Thyroid gland (tissue), 4 donors: ENCODE results near the gene SLC5A1. TPM values are rescaled to one million over a fixed set of nuclear protein-coding genes. Genes with fewer than 3 reads are reported as not detected.

Experiments
- DNase-seq, 2 donors: peaks; one replicate each; pipeline ENCODE4 v3.0.0-alpha.2; 2019
- H3K27ac ChIP-seq, 3 donors: fragments of 200-600 bp; sonication (generic); 1 replicate in 2 of 3; 2 replicates in 1 of 3; pipeline ENCODE4 v1.5.1; 2016 to 2019; ENCODE audit warnings: mild to moderate bottlenecking in 1 of 3, moderate library complexity in 1 of 3
- H3K27me3 ChIP-seq: fragments of 200-600 bp; sonication (generic); one replicate; pipeline ENCODE4 v1.5.1; 2019
- H3K36me3 ChIP-seq, 2 donors: fragments of 200-600 bp; sonication (generic); one replicate each; pipeline ENCODE4 v1.5.1; 2016 to 2019
- H3K4me1 ChIP-seq, 2 donors: fragments of 200-600 bp; sonication (generic); one replicate each; pipeline ENCODE4 v1.5.1; 2017 to 2019
- H3K4me3 ChIP-seq, 3 donors: fragments of 200-600 bp; sonication (generic); replicated peaks in 1 of 3; 1 replicate in 2 of 3; 2 replicates in 1 of 3; pipeline ENCODE4 v1.5.1; 2016; ENCODE audit warnings: mild to moderate bottlenecking in 1 of 3
- H3K9me3 ChIP-seq: fragments of 200-600 bp; sonication (generic); one replicate; pipeline ENCODE4 v1.5.1; 2017
- CTCF ChIP-seq, 6 experiments: fragments of 200-600 bp in 3 of 6; fragments of 450-650 bp in 3 of 6; sonication (generic) in 3 of 6; IDR thresholded peaks; one replicate each; pipeline ENCODE4 v1.5.1; 2016 to 2019; ENCODE audit warnings: antibody characterized with exemption in 6 of 6, mild to moderate bottlenecking in 2 of 6, inconsistent platforms in 1 of 6, moderate library complexity in 1 of 6
- POLR2A ChIP-seq, 2 donors: fragments of 450-650 bp; IDR thresholded peaks; one replicate each; pipeline ENCODE4 v1.6.1; 2017; ENCODE audit warnings: antibody characterized with exemption in 2 of 2, mild to moderate bottlenecking in 2 of 2, moderate library complexity in 1 of 2
- WGBS, 2 donors: methylation state at CpG; one replicate each; pipeline ENCODE4 v1.1.5; 2017; 5-methylcytosine and 5-hydroxymethylcytosine counted together
- intact Hi-C: fragments of 100-400 bp; cut with DNase I; formaldehyde crosslinking; loops from one replicate; pipeline ENCODE4 v1.15.1; 2023
- total RNA-seq, 4 donors: library from RNA; depleted of rRNA; stranded (reverse); fragments of >200 nt; gene quantifications; one replicate each; pipeline ENCODE4 v1.2.3, GENCODE V29; 2016

Gene SLC5A1
- not detected for total RNA-seq

- no peak within 1 kb of the TSS for H3K4me3 ChIP-seq
- no peaks in the 10 kb centered on the region for H3K27me3 ChIP-seq
- H3K9me3 ChIP-seq: no peaks in the 10 kb centered on the region
- intact Hi-C loops: no loop called here
- H3K27ac ChIP-seq: no peak within 1 kb of the TSS
- no peaks in the 10 kb centered on the region for H3K4me1 ChIP-seq
- peak; percentile 29 to 41 for DNase-seq
- TF ChIP-seq POLR2A (IDR thresholded peaks at IDR 0.05): no peak
- no peak for TF ChIP-seq CTCF (IDR thresholded peaks at IDR 0.05)
- 18 to 33% methylated on average over 17 to 21 of the region's 21 CpGs for WGBS, 2 donors
- H3K36me3 ChIP-seq: no peaks in the 10 kb centered on the region
These were observed at the start of gene SLC5A1 for GRCh38 chr22:32042924-32043323. SLC5A1 (plus strand) TSS chr22:32043261; CDS start chr22:32043282, 21 bp downstream.

GRCh38 chr22:31995046-31995445 is 48.0 kb upstream of the SLC5A1 start:
- Histone ChIP-seq H3K9me3 (no peaks in the 10 kb centered on the region), H3K4me1 (no peaks in the 10 kb centered on the region), H3K27me3 (no peaks in the 10 kb centered on the region), H3K27ac (no peak overlapping the region), H3K36me3 (no peaks in the 10 kb centered on the region), H3K4me3 (no peak overlapping the region)
- DNase-seq: no peak
- WGBS, 2 donors: 79 to 88% methylated on average over 3 of the region's 3 CpGs
- intact Hi-C loops: no loop called here
- TF ChIP-seq POLR2A (IDR thresholded peaks at IDR 0.05): no peak
- TF ChIP-seq CTCF (IDR thresholded peaks at IDR 0.05): no peak

GRCh38 chr22:31995807-31996206 is 47.3 kb upstream of the SLC5A1 start:
- no peaks in the 10 kb centered on the region for H3K36me3 ChIP-seq
- no peak overlapping the region for H3K4me3 ChIP-seq
- H3K27ac ChIP-seq: no peak overlapping the region
- intact Hi-C loops: no loop called here
- no peaks in the 10 kb centered on the region for H3K4me1 ChIP-seq
- no peaks in the 10 kb centered on the region for H3K27me3 ChIP-seq
- DNase-seq: no peak
- no peaks in the 10 kb centered on the region for H3K9me3 ChIP-seq
- WGBS, 2 donors: 57 to 75% methylated on average over 3 of the region's 3 CpGs
- no peak for TF ChIP-seq POLR2A (IDR thresholded peaks at IDR 0.05)
- TF ChIP-seq CTCF (IDR thresholded peaks at IDR 0.05): no peak

GRCh38 chr22:31998784-31999385 is 44.2 kb upstream of the SLC5A1 start:
- H3K9me3 ChIP-seq: no peaks in the 10 kb centered on the region
- H3K27ac ChIP-seq: no peak overlapping the region
- TF ChIP-seq POLR2A (IDR thresholded peaks at IDR 0.05): no peak
- TF ChIP-seq CTCF (IDR thresholded peaks at IDR 0.05): no peak
- WGBS, 2 donors: 93 to 95% methylated on average over 3 of the region's 3 CpGs
- H3K36me3 ChIP-seq: no peaks in the 10 kb centered on the region
- H3K4me3 ChIP-seq: no peak overlapping the region
- no peak for DNase-seq
- H3K27me3 ChIP-seq: no peaks in the 10 kb centered on the region
- H3K4me1 ChIP-seq: no peaks in the 10 kb centered on the region
- intact Hi-C loops: no loop called here

GRCh38 chr22:32000181-32000580 is 42.9 kb upstream of the SLC5A1 start:
- no peak overlapping the region for H3K4me3 ChIP-seq
- no peaks in the 10 kb centered on the region for H3K4me1 ChIP-seq
- no peak for DNase-seq
- no peaks in the 10 kb centered on the region for H3K27me3 ChIP-seq
- intact Hi-C loops: no loop called here
- TF ChIP-seq CTCF (IDR thresholded peaks at IDR 0.05) (no peak), POLR2A (IDR thresholded peaks at IDR 0.05) (no peak)
- no peaks in the 10 kb centered on the region for H3K36me3 ChIP-seq
- no peaks in the 10 kb centered on the region for H3K9me3 ChIP-seq
- WGBS, 2 donors: 81 to 83% methylated on average over 1 of the region's 1 CpG
- H3K27ac ChIP-seq: no peak overlapping the region
